Mesothelial cell of epicardium (in vitro differentiated cells): Measurements from ENCODE around the gene OTOG. TPM values are rescaled to one million over a fixed set of nuclear protein-coding genes. Genes with fewer than 3 reads are reported as not detected.

ENCODE experiments used
- DNase-seq, 2 experiments: peaks; one replicate each; pipeline ENCODE4 v3.0.0; 2021; ENCODE audit warnings: low spot score in 2 of 2; ENCODE audit not compliant: unreplicated experiment in 2 of 2
- H3K27ac Mint-ChIP-seq: 2 replicates; pipeline ENCODE4 v1.8.0; 2021; ENCODE audit warnings: mixed read lengths
- H3K27me3 Mint-ChIP-seq: 2 replicates; pipeline ENCODE4 v1.8.0; 2021; ENCODE audit warnings: low read depth, mixed read lengths
- H3K36me3 Mint-ChIP-seq: 2 replicates; pipeline ENCODE4 v1.8.0; 2021; ENCODE audit warnings: mixed read lengths
- H3K4me1 Mint-ChIP-seq: 2 replicates; pipeline ENCODE4 v1.8.0; 2021; ENCODE audit warnings: mixed read lengths
- H3K4me3 Mint-ChIP-seq: 2 replicates; pipeline ENCODE4 v1.8.0; 2021; ENCODE audit warnings: mild to moderate bottlenecking, moderate library complexity, mixed read lengths
- H3K9me3 Mint-ChIP-seq: 2 replicates; pipeline ENCODE4 v1.8.0; 2021; ENCODE audit warnings: mixed read lengths
- total RNA-seq: library from RNA; stranded (reverse); gene quantifications from 3 replicates; pipeline ENCODE4 v1.2.1, GENCODE V29; 2021
- TF ChIP-seq, protein P1 (sequence below): fragments of 200-600 bp; sonication (generic); IDR thresholded peaks from one replicate; pipeline ENCODE4 v1.5.0; 2021; ENCODE audit warnings: antibody characterized with exemption; ENCODE audit not compliant: unreplicated experiment

Gene OTOG
- total RNA-seq, 1 donor from 2014 or later = 1.8 TPM

DNA sequence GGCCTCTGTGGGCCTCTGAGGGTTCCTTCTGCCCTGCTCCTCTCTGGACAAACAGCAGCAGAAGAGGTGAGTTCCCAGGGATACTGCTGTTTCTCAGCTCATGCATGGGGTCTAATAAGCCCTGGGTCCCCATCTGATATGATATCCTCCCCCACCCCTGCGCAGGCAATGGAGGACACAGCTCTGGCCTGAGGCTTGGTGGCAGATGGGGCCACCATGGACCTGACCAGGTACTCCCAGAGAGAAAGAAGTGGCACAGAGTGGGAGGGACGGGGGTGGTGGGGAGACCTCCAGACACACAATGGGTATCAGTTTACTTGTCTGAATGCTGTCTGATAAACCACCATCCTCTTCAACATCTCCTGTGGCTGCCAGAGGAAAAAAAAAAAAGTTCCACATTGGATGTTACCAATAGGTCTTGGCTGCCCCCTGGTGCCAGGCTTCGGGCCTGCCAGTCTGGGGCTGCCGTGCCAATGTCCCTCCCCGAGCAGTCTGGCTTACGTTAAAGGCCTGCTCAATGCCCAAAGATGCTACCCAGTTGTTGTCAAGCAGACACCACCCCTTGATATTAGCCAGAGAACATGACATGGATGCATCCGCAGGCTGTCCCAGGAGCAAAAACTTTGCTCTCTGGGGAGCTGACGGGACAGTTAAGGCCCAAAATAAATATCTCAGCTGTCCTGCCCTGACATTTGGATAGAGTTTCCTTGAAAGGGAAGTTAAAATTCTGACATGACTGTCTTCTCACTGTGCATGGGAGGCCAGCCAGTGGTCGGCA lies 42.5 kb upstream of the OTOG start:
- Mint-ChIP-seq H3K27ac (no peak overlapping the region), H3K4me3 (no peak overlapping the region), H3K4me1 (peaks cover 10% of the 10 kb centered on the region), H3K27me3 (peaks cover 52% of the 10 kb centered on the region), H3K36me3 (no peaks in the 10 kb centered on the region), H3K9me3 (no peaks in the 10 kb centered on the region)
- peak; percentile 53 to 81 for DNase-seq
- TF ChIP-seq, protein P1, sequence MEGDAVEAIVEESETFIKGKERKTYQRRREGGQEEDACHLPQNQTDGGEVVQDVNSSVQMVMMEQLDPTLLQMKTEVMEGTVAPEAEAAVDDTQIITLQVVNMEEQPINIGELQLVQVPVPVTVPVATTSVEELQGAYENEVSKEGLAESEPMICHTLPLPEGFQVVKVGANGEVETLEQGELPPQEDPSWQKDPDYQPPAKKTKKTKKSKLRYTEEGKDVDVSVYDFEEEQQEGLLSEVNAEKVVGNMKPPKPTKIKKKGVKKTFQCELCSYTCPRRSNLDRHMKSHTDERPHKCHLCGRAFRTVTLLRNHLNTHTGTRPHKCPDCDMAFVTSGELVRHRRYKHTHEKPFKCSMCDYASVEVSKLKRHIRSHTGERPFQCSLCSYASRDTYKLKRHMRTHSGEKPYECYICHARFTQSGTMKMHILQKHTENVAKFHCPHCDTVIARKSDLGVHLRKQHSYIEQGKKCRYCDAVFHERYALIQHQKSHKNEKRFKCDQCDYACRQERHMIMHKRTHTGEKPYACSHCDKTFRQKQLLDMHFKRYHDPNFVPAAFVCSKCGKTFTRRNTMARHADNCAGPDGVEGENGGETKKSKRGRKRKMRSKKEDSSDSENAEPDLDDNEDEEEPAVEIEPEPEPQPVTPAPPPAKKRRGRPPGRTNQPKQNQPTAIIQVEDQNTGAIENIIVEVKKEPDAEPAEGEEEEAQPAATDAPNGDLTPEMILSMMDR = peak; percentile 75

DNA sequence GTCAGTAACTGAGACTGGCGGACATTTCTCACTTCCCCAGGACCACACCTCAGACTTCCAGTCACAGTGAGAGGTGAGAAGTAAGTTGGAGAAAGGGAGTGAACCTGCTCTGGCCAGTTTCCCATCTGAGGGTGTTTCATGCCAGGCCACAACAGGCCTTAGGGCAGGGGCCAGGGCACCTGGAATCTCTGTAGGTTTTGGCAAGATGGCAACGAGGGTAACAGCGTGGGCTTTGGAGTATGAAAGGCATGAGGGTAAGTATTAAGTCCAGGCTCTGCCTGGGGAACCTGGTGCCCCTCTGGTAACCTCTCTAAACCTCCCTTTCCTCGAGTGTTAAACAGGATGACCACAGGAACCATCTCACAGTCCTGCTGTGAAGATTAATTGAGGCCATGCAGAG lies 41.9 kb upstream of the OTOG start:
- Mint-ChIP-seq H3K27me3 (peaks cover 49% of the 10 kb centered on the region), H3K4me1 (peaks cover 10% of the 10 kb centered on the region), H3K4me3 (no peak overlapping the region), H3K27ac (no peak overlapping the region), H3K9me3 (no peaks in the 10 kb centered on the region), H3K36me3 (no peaks in the 10 kb centered on the region)
- no peak for DNase-seq
- TF ChIP-seq, protein P1 = no peak

DNA sequence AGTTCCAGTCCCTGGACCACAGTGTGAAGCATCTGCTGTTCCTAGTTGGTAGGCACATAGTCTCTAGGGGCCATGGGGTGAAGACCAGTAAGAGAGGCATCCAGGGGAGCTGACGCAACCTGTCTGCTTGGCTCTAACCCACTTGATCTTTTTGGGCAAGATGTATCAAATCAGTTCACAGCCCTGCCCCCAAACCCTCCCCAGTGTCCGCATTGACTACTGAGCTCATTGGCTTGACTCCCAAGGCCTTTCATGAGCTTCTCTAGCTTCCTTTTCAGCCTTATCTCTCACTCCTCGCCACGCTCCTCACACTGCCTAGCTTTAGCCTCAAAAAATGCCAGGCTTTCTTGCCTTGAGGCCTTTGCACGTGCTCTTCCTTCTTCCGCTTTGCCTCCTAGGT lies 40.7 kb upstream of the OTOG start:
- H3K9me3 Mint-ChIP-seq = no peaks in the 10 kb centered on the region
- DNase-seq = no peak
- H3K27me3 Mint-ChIP-seq = peaks cover 50% of the 10 kb centered on the region
- H3K4me1 Mint-ChIP-seq = peaks cover 18% of the 10 kb centered on the region
- no peak overlapping the region for H3K27ac Mint-ChIP-seq
- TF ChIP-seq, protein P1 = no peak
- no peaks in the 10 kb centered on the region for H3K36me3 Mint-ChIP-seq
- H3K4me3 Mint-ChIP-seq = no peak overlapping the region

DNA sequence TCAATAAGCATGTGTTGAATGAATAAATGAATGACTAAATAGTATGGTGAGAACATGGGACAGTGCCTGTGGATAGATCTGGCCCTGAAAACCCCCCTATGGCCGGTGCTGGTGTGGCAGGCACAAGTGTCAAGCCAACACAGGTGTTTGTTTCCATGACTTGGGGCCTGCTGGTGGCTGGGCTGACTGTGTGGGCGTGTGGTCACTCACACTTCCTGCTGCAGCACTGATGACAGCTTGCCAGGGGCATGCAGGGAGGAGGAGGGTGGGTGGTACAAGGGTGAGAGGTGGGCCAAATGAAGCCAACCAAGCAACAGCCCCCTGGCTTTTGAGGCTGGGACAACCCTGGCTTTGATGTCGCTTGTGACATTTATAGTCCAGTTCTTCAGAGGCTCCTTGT lies 40.1 kb upstream of the OTOG start:
- TF ChIP-seq, protein P1 = no peak
- Mint-ChIP-seq H3K9me3 (no peaks in the 10 kb centered on the region), H3K36me3 (no peaks in the 10 kb centered on the region), H3K27me3 (peaks cover 51% of the 10 kb centered on the region), H3K27ac (no peak overlapping the region), H3K4me1 (peaks cover 18% of the 10 kb centered on the region), H3K4me3 (no peak overlapping the region)
- DNase-seq = no peak

DNA sequence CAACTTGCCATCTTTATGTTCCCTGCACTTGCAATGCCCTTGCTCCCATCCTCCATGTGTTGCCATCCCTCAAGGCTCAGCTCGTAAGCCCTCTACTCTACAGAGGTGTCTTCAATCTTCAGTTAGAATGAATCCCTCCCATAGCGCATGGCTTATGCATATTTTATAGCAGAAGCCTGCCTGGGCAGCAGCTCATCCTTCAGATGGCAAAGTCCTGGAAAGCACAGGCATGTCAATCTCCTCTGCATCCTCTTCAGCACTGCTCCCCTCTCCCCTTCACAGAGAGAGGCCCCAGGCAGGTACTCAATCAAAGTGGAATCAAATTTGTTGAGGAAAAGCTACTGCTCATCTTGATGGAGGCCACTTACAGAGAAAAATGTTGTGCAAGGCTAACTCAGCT lies 39.3 kb upstream of the OTOG start:
- Mint-ChIP-seq H3K27ac (no peak overlapping the region), H3K36me3 (no peaks in the 10 kb centered on the region), H3K9me3 (no peaks in the 10 kb centered on the region), H3K4me1 (peaks cover 18% of the 10 kb centered on the region), H3K27me3 (peaks cover 56% of the 10 kb centered on the region), H3K4me3 (no peak overlapping the region)
- DNase-seq = no peak
- TF ChIP-seq, protein P1 = no peak
